Fibroblast of lung (primary cell): Measurements from ENCODE around the gene APOO. TPM values are rescaled to one million over a fixed set of nuclear protein-coding genes. Genes with fewer than 3 reads are reported as not detected.

Source experiments
- DNase-seq, 2 donors: peaks; one replicate each; pipeline versions ENCODE4 v3.0.0 to v3.0.0-alpha.2; 2010; ENCODE audit warnings: low read depth in 2 of 2
- H2AFZ ChIP-seq: 2 replicates; pipeline ENCODE4 v1.5.1; 2012; ENCODE audit warnings: low read length, control low read depth, inconsistent platforms
- H3K27ac ChIP-seq: 2 replicates; pipeline ENCODE4 v1.5.1; 2011; ENCODE audit warnings: low read length, control low read depth; ENCODE audit not compliant: insufficient read depth
- H3K27me3 ChIP-seq: 2 replicates; pipeline ENCODE4 v1.5.1; 2011; ENCODE audit warnings: mild to moderate bottlenecking, low read length; ENCODE audit not compliant: control insufficient read depth, insufficient read depth
- H3K36me3 ChIP-seq: 2 replicates; pipeline ENCODE4 v1.5.1; 2011; ENCODE audit warnings: low read length; ENCODE audit not compliant: control insufficient read depth, insufficient read depth
- H3K4me1 ChIP-seq: 2 replicates; pipeline ENCODE4 v1.5.1; 2011; ENCODE audit warnings: low read length; ENCODE audit not compliant: control insufficient read depth, insufficient read depth; ENCODE audit errors: extremely low read depth
- H3K4me2 ChIP-seq: 2 replicates; pipeline ENCODE4 v1.5.1; 2011; ENCODE audit warnings: low read length, control low read depth; ENCODE audit not compliant: insufficient read depth; ENCODE audit errors: extremely low read depth
- H3K4me3 ChIP-seq, 4 experiments: fragments of 200-600 bp in 1 of 4; sonication (generic) in 1 of 4; replicated peaks in 1 of 4; 2 replicates each; pipeline ENCODE4 v1.5.1; 2011 to 2016; ENCODE audit warnings: low read length in 4 of 4, low read depth in 3 of 4, mild to moderate bottlenecking in 3 of 4, control low read depth in 2 of 4, inconsistent platforms in 1 of 4, mixed read lengths in 1 of 4; ENCODE audit not compliant: insufficient read depth in 1 of 4; ENCODE audit errors: control extremely low read depth in 1 of 4
- H3K79me2 ChIP-seq: 2 replicates; pipeline ENCODE4 v1.5.1; 2012; ENCODE audit warnings: mild to moderate bottlenecking, low read length, inconsistent platforms; ENCODE audit not compliant: control insufficient read depth, insufficient read depth
- H3K9ac ChIP-seq: 2 replicates; pipeline ENCODE4 v1.5.1; 2011; ENCODE audit warnings: mild to moderate bottlenecking, low read length, control low read depth; ENCODE audit not compliant: insufficient read depth
- H3K9me3 ChIP-seq: 2 replicates; pipeline ENCODE4 v1.5.1; 2012; ENCODE audit warnings: low read depth, low read length; ENCODE audit not compliant: control insufficient read depth, insufficient read depth
- H4K20me1 ChIP-seq: 2 replicates; pipeline ENCODE4 v1.5.1; 2011; ENCODE audit warnings: low read length; ENCODE audit not compliant: control insufficient read depth, insufficient read depth; ENCODE audit errors: extremely low read depth
- EZH2 ChIP-seq: IDR thresholded peaks from 2 replicates; pipeline ENCODE4 v1.5.1; 2012; ENCODE audit warnings: low read length, control low read depth, mild to moderate bottlenecking; ENCODE audit errors: missing control alignments
- polyA plus RNA-seq, 2 donors: library from polyadenylated mRNA; depleted of rRNA in 1 of 2; stranded (reverse) in 1 of 2; unstranded in 1 of 2; fragments of >200 nt; gene quantifications; 2 replicates each; pipeline ENCODE4 v1.2.1, GENCODE V29; 2011 to 2012; ENCODE audit warnings: missing spikeins in 1 of 2
- total RNA-seq: library from RNA; depleted of rRNA; stranded (reverse); fragments of >200 nt; gene quantifications from 2 replicates; pipeline ENCODE4 v1.2.1, GENCODE V29; 2014
- TF ChIP-seq, protein P1 (sequence below), 2 donors: IDR thresholded peaks in 1 of 2; conservative IDR thresholded peaks in 1 of 2; 1 replicate in 1 of 2; 2 replicates in 1 of 2; pipeline ENCODE4 v1.5.1; 2011 to 2012; ENCODE audit warnings: low read length in 2 of 2, control low read depth in 1 of 2, inconsistent platforms in 1 of 2, low read depth in 1 of 2, mild to moderate bottlenecking in 1 of 2

Gene APOO
- total and polyA plus RNA-seq, 2 donors (not counting 1 experiment from before 2014, with no cell fraction given), result 8.1 to 17.0 TPM

- H3K4me2 ChIP-seq, result no peak overlapping the region
- H2AFZ ChIP-seq, result no peak overlapping the region
- H3K27ac ChIP-seq, result no peak overlapping the region
- H3K79me2 ChIP-seq, result no peaks in the 10 kb centered on the region
- no peaks in the 10 kb centered on the region for H3K4me1 ChIP-seq
- no peaks in the 10 kb centered on the region for H3K27me3 ChIP-seq
- no peaks in the 10 kb centered on the region for H3K36me3 ChIP-seq
- TF ChIP-seq, protein P1, sequence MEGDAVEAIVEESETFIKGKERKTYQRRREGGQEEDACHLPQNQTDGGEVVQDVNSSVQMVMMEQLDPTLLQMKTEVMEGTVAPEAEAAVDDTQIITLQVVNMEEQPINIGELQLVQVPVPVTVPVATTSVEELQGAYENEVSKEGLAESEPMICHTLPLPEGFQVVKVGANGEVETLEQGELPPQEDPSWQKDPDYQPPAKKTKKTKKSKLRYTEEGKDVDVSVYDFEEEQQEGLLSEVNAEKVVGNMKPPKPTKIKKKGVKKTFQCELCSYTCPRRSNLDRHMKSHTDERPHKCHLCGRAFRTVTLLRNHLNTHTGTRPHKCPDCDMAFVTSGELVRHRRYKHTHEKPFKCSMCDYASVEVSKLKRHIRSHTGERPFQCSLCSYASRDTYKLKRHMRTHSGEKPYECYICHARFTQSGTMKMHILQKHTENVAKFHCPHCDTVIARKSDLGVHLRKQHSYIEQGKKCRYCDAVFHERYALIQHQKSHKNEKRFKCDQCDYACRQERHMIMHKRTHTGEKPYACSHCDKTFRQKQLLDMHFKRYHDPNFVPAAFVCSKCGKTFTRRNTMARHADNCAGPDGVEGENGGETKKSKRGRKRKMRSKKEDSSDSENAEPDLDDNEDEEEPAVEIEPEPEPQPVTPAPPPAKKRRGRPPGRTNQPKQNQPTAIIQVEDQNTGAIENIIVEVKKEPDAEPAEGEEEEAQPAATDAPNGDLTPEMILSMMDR (conservative IDR thresholded peaks at IDR 0.05 in 1 of 2, IDR thresholded peaks at IDR 0.05 in 1 of 2; ENCODE audit: low read depth in 1 of 2, low read length in 2 of 2), result no peak
- TF ChIP-seq EZH2, result no peak
- H3K4me3 ChIP-seq, result no peak overlapping the region
- H4K20me1 ChIP-seq, result no peaks in the 10 kb centered on the region
- no peaks in the 10 kb centered on the region for H3K9me3 ChIP-seq
- H3K9ac ChIP-seq, result no peak overlapping the region
- no peak for DNase-seq
Observed at GRCh38 chrX:23857363-23857762, 50.4 kb downstream of the APOO start.

GRCh38 chrX:23855569-23855968 is 52.2 kb downstream of the APOO start:
- H3K79me2 ChIP-seq, result no peaks in the 10 kb centered on the region
- H3K9me3 ChIP-seq, result no peaks in the 10 kb centered on the region
- no peaks in the 10 kb centered on the region for H3K4me1 ChIP-seq
- no peak overlapping the region for H3K9ac ChIP-seq
- DNase-seq, result no peak
- H4K20me1 ChIP-seq, result no peaks in the 10 kb centered on the region
- H3K27me3 ChIP-seq, result no peaks in the 10 kb centered on the region
- no peak overlapping the region for H3K4me2 ChIP-seq
- no peaks in the 10 kb centered on the region for H3K36me3 ChIP-seq
- no peak overlapping the region for H3K4me3 ChIP-seq
- no peak for TF ChIP-seq EZH2
- TF ChIP-seq, protein P1 (conservative IDR thresholded peaks at IDR 0.05 in 1 of 2, IDR thresholded peaks at IDR 0.05 in 1 of 2; ENCODE audit: low read depth in 1 of 2, low read length in 2 of 2), result no peak
- no peak overlapping the region for H2AFZ ChIP-seq
- no peak overlapping the region for H3K27ac ChIP-seq

- Histone ChIP-seq H3K9me3 (no peaks in the 10 kb centered on the region), H3K9ac (no peak overlapping the region), H3K4me1 (no peaks in the 10 kb centered on the region), H3K79me2 (no peaks in the 10 kb centered on the region), H3K4me2 (no peak overlapping the region), H3K27me3 (no peaks in the 10 kb centered on the region), H3K36me3 (no peaks in the 10 kb centered on the region), H3K4me3 (no peak overlapping the region), H3K27ac (no peak overlapping the region), H4K20me1 (no peaks in the 10 kb centered on the region), H2AFZ (no peak overlapping the region)
- no peak for TF ChIP-seq EZH2
- TF ChIP-seq, protein P1 (conservative IDR thresholded peaks at IDR 0.05 in 1 of 2, IDR thresholded peaks at IDR 0.05 in 1 of 2; ENCODE audit: low read depth in 1 of 2, low read length in 2 of 2), result no peak
- DNase-seq, result peak in 1 of 2 donors; percentile 15
Observed at GRCh38 chrX:23854945-23855344, 52.8 kb downstream of the APOO start.
